ENCODE results near the gene ROCK2. TPM values are rescaled to one million over a fixed set of nuclear protein-coding genes. Genes with fewer than 3 reads are reported as not detected.

The ROCK2 gene
- total RNA-seq, 1 experiment from 2014 or later: 49.4 TPM

GRCh38 chr2:11352781-11353537 lies 8.5 kb upstream of the ROCK2 start:
- H3K4me1 ChIP-seq (ENCODE audit: insufficient read depth, low read length, poor library complexity, severe bottlenecking): no peaks in the 10 kb centered on the region
- no peaks in the 10 kb centered on the region for H3K27me3 ChIP-seq (replicated peaks; ENCODE audit: insufficient read depth, low read depth, low read length, poor library complexity)
- DNase-seq (ENCODE audit: low spot score): no peak
- no peaks in the 10 kb centered on the region for H3K36me3 ChIP-seq (ENCODE audit: insufficient read depth, low read length, poor library complexity, severe bottlenecking)
- H3K9me3 ChIP-seq (ENCODE audit: low read depth, low read length, poor library complexity, severe bottlenecking): no peaks in the 10 kb centered on the region
- CTCF ChIA-PET: no interaction called here
- POLR2A ChIA-PET (ENCODE audit: low non-redundant PET): no interaction called here
- no peak for TF ChIP-seq CTCF (conservative IDR thresholded peaks at IDR 0.05; ENCODE audit: low read depth, low read length)
- no peak for TF ChIP-seq EZH2 (IDR thresholded peaks at IDR 0.05; ENCODE audit: borderline replicate concordance, low read depth, low read length, poor library complexity, severe bottlenecking)
- no peak overlapping the region for H3K27ac ChIP-seq (ENCODE audit: low read depth, low read length, poor library complexity, severe bottlenecking)
- intact Hi-C loops (cut with micrococcal nuclease; ENCODE audit: unreplicated experiment): no loop called here
- no peak overlapping the region for H3K4me3 ChIP-seq (ENCODE audit: low read depth, low read length, poor library complexity, severe bottlenecking)
- BruUV-seq (replicated peaks): no TSS peak

GRCh38 chr2:11348209-11348749 lies 3.8 kb upstream of the ROCK2 start:
- Histone ChIP-seq H3K36me3 (ENCODE audit: insufficient read depth, low read length, poor library complexity, severe bottlenecking) (no peaks in the 10 kb centered on the region), H3K27me3 (replicated peaks; ENCODE audit: insufficient read depth, low read depth, low read length, poor library complexity) (no peaks in the 10 kb centered on the region), H3K4me1 (ENCODE audit: insufficient read depth, low read length, poor library complexity, severe bottlenecking) (peaks cover 7% of the 10 kb centered on the region), H3K27ac (ENCODE audit: low read depth, low read length, poor library complexity, severe bottlenecking) (no peak overlapping the region), H3K9me3 (ENCODE audit: low read depth, low read length, poor library complexity, severe bottlenecking) (no peaks in the 10 kb centered on the region), H3K4me3 (ENCODE audit: low read depth, low read length, poor library complexity, severe bottlenecking) (no peak overlapping the region)
- DNase-seq (ENCODE audit: low spot score): no peak
- intact Hi-C loops (cut with micrococcal nuclease; ENCODE audit: unreplicated experiment): no loop called here
- POLR2A ChIA-PET (ENCODE audit: low non-redundant PET): no interaction called here
- no peak for TF ChIP-seq EZH2 (IDR thresholded peaks at IDR 0.05; ENCODE audit: borderline replicate concordance, low read depth, low read length, poor library complexity, severe bottlenecking)
- no TSS peak for BruUV-seq (replicated peaks)
- CTCF ChIA-PET: no interaction called here

GRCh38 chr2:11347403-11347959 lies 3.0 kb upstream of the ROCK2 start:
- no peaks in the 10 kb centered on the region for H3K27me3 ChIP-seq (replicated peaks; ENCODE audit: insufficient read depth, low read depth, low read length, poor library complexity)
- intact Hi-C loops (cut with micrococcal nuclease; ENCODE audit: unreplicated experiment): no loop called here
- H3K9me3 ChIP-seq (ENCODE audit: low read depth, low read length, poor library complexity, severe bottlenecking): no peaks in the 10 kb centered on the region
- ChIA-PET POLR2A (ENCODE audit: low non-redundant PET) (no interaction called here), CTCF (no interaction called here)
- H3K4me1 ChIP-seq (ENCODE audit: insufficient read depth, low read length, poor library complexity, severe bottlenecking): peaks cover 7% of the 10 kb centered on the region
- no TSS peak for BruUV-seq (replicated peaks)
- H3K4me3 ChIP-seq (ENCODE audit: low read depth, low read length, poor library complexity, severe bottlenecking): no peak overlapping the region
- no peak for TF ChIP-seq CTCF (conservative IDR thresholded peaks at IDR 0.05; ENCODE audit: low read depth, low read length)
- TF ChIP-seq EZH2 (IDR thresholded peaks at IDR 0.05; ENCODE audit: borderline replicate concordance, low read depth, low read length, poor library complexity, severe bottlenecking): no peak
- DNase-seq (ENCODE audit: low spot score): no peak
- H3K36me3 ChIP-seq (ENCODE audit: insufficient read depth, low read length, poor library complexity, severe bottlenecking): no peaks in the 10 kb centered on the region
- H3K27ac ChIP-seq (ENCODE audit: low read depth, low read length, poor library complexity, severe bottlenecking): no peak overlapping the region

Data from A673 (cell line).